ENCODE results near the gene SSTR5.

Gene SSTR5

GRCh38 chr16:1093284-1094123 lies 21.0 kb downstream of the SSTR5 start:
- no peak for TF ChIP-seq CTCF (IDR thresholded peaks at IDR 0.05; ENCODE audit: low read depth, low read length, missing control alignments)
- DNase-seq (ENCODE audit: low read depth): no peak
- no peak overlapping the region for H3K4me3 ChIP-seq (ENCODE audit: low read depth, low read length)
- in situ Hi-C loops (cut with HindIII; ENCODE audit: low sequenced_read_pairs): no loop called here

GRCh38 chr16:1094124-1094479 lies 21.6 kb downstream of the SSTR5 start:
- in situ Hi-C loops (cut with HindIII; ENCODE audit: low sequenced_read_pairs): no loop called here
- DNase-seq (ENCODE audit: low read depth): no peak
- no peak for TF ChIP-seq CTCF (IDR thresholded peaks at IDR 0.05; ENCODE audit: low read depth, low read length, missing control alignments)
- no peak overlapping the region for H3K4me3 ChIP-seq (ENCODE audit: low read depth, low read length)

- in situ Hi-C loops (cut with HindIII; ENCODE audit: low sequenced_read_pairs): no loop called here
- no peak for TF ChIP-seq CTCF (IDR thresholded peaks at IDR 0.05; ENCODE audit: low read depth, low read length, missing control alignments)
- no peak overlapping the region for H3K4me3 ChIP-seq (ENCODE audit: low read depth, low read length)
- DNase-seq (ENCODE audit: low read depth): no peak
Observed at GRCh38 chr16:1094601-1095449, 22.3 kb downstream of the SSTR5 start.

DNA sequence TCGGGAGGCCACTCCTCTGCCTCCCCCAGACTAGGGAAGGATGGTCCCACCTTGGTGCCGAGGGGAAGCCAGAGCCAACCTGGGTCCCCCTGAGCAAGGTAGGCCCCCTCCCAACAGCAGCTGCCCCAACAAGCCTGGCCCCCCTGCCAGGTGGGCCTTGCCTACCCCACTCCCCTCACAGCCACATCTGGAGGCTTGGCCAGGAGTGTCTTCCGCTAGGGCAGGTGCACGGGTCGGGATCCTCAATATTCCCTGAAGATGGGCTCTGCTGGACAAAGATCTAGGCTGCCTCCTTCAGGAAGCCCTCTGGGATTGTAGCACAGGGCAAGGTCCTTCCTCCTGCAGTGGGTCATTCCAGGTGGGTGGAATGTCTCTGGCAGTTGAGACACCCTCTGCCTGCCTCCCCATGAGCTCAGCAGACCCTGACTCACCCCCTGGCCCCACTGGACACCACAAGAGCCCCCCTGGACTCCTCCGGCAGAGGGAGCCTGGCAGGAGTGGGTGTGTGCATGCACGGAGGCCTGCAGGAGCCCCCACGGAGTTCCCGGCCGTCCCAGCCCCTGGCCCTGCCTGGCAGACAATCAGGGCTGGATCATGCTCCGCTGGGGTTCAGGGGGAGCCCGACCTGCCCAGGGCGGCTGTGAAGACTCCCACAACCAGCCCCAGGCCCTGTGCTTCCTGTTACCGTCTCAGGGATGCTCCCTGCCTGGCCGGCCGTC lies 23.1 kb downstream of the SSTR5 start:
- no peak for DNase-seq (ENCODE audit: low read depth)
- H3K4me3 ChIP-seq (ENCODE audit: low read depth, low read length): no peak overlapping the region
- in situ Hi-C loops (cut with HindIII; ENCODE audit: low sequenced_read_pairs): no loop called here
- no peak for TF ChIP-seq CTCF (IDR thresholded peaks at IDR 0.05; ENCODE audit: low read depth, low read length, missing control alignments)

DNA sequence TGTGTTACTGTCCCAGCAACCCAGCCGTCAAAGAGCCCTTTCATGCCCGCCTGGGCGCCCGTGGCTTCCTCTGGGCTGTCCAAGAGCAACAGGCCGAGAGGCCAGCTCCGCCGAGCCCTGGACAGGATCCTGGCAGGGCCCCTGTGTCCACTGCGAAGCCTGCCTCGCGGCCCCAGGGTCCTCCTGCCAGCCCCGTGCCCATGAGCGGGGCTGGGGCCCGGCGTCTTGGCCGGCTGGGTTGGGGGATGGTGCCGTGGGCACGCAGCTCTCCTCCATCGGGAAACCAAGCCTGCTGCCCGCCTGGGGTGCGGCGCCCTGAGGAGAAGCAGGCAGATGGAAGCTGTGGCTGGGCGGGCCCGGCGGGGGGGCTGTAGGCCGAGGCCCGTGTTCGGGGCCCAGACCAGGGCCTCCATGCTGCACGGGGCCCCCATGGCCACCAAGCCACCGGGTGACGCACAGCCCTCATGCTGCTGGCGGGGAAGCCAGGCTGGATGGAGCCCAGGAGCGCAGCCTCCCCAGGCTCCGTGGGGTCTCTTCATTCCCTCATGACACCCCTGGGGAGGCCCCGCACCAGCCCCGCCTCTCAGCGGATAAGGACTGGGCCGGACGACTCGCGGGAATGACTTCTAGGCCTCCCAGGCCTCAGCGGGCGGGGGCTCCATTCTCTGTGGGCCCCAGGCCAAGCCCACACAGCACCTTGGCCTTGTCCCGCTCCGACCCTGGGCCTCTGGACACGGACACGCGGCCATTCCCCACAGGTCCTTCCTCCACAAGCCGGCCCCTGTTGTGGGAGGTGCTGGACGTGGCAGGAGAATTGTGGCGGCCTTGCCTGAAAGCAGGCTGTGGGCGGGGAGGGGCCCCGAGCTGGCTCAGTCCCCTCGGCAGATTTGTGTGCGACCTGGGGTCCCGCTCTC lies 23.9 kb downstream of the SSTR5 start, which contains the start of gene C1QTNF8:
Gene C1QTNF8, minus strand, starts transcription at position 76 of the 914 bp plus-strand sequence. CDS start 1,322 bp downstream, outside the sequence.
- no peak within 1 kb of the TSS for H3K4me3 ChIP-seq (ENCODE audit: low read depth, low read length)
- no peak for TF ChIP-seq CTCF (IDR thresholded peaks at IDR 0.05; ENCODE audit: low read depth, low read length, missing control alignments)
- in situ Hi-C loops (cut with HindIII; ENCODE audit: low sequenced_read_pairs): no loop called here
- no peak for DNase-seq (ENCODE audit: low read depth)
